ENCODE measurements around the gene SULF2.

GRCh38 chr20:47747669-47748031 is 37.6 kb downstream of the SULF2 start:
- no peak for TF ChIP-seq CTCF (IDR thresholded peaks at IDR 0.05)
- TF ChIP-seq POLR2A (IDR thresholded peaks at IDR 0.05) = no peak

All from body of pancreas (tissue), 4 donors.